Muscle layer of duodenum (tissue), 2 donors: Measurements from ENCODE around the gene TRNAU1AP.
"Not testable (repeated sequence)": the region's sequence is repeated elsewhere in the genome, so short reads cannot be mapped to it uniquely, and the experiment has no call there.

Source experiments
- H3K27ac ChIP-seq: one replicate; pipeline ENCODE4 v1.7.0; 2013; ENCODE audit warnings: mild to moderate bottlenecking, low read length
- H3K27me3 ChIP-seq: one replicate; pipeline ENCODE4 v1.7.0; 2013; ENCODE audit warnings: low read depth, mild to moderate bottlenecking, control low read depth, low read length
- H3K36me3 ChIP-seq, 2 donors: one replicate each; pipeline ENCODE4 v1.7.0; 2013; ENCODE audit warnings: low read length in 2 of 2, control low read depth in 1 of 2, mild to moderate bottlenecking in 1 of 2; ENCODE audit not compliant: insufficient read depth in 2 of 2, control insufficient read depth in 1 of 2
- H3K4me1 ChIP-seq, 2 donors: one replicate each; pipeline ENCODE4 v1.7.0; 2013; ENCODE audit warnings: low read length in 2 of 2, mild to moderate bottlenecking in 2 of 2, control low read depth in 1 of 2, moderate library complexity in 1 of 2; ENCODE audit not compliant: insufficient read depth in 2 of 2, control insufficient read depth in 1 of 2
- H3K4me3 ChIP-seq, 2 donors: one replicate each; pipeline ENCODE4 v1.7.0; 2013; ENCODE audit warnings: low read length in 2 of 2, low read depth in 1 of 2, mild to moderate bottlenecking in 1 of 2
- H3K9me3 ChIP-seq, 2 donors: one replicate each; pipeline ENCODE4 v1.7.0; 2013; ENCODE audit warnings: low read length in 2 of 2, control low read depth in 1 of 2, mild to moderate bottlenecking in 1 of 2; ENCODE audit not compliant: control insufficient read depth in 1 of 2
- donor health status: healthy.

The TRNAU1AP gene

DNA sequence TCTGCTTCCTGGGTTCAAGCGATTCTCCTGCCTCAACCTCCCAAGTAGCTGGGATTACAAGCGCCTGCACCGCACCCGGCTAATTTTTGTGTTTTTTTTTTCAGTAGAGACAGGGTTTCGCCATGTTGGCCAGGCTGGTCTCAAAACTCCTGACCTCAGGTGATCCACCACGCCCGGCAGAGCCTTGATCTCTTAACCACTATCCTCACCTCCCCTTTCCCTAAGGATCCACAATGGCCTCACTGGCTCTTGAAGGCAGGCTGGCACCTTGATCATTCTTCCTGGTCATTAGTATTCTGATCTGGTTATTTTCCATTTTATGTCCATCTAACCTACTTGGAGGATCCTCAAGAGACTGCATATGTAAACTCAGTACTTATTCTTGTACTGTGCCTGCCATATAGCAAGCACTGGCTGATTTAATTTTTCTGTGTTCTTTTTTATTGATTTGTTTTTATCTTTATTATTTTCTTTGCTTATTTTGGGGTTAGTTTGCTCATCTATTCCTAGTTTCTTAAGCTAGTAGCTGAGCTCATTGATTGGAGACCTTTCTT is 40.8 kb upstream of the TRNAU1AP start:
- no peaks in the 10 kb centered on the region for H3K27me3 ChIP-seq
- H3K4me3 ChIP-seq = no peak overlapping the region
- H3K9me3 ChIP-seq = no peaks in the 10 kb centered on the region
- no peak overlapping the region for H3K27ac ChIP-seq
- H3K4me1 ChIP-seq = peaks cover 25 to 34% of the 10 kb centered on the region in 2 donors
- peaks cover 36 to 53% of the 10 kb centered on the region in 2 donors for H3K36me3 ChIP-seq

DNA sequence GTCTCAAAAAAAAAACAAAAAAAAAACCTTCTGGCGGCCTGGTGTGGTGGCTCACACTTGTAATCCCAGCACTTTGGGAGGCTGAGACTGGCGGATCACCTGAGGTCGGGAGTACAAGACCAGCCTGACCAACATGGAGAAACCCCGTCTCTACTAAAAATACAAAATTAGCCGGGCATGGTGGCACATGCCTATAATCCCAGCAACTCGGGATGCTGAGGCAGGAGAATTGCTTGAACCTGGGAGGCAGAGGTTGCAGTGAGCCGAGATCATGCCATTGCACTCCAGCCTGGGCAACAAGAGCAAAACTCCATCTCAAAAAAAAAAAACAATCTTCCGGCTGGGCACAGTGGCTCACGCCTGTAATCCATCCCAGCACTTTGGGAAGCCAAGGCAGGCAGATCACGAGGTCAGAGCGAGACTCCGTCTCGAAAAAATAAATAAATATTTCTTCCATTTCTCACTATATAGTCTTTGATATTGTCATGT is 38.4 kb upstream of the TRNAU1AP start:
- H3K27me3 ChIP-seq, H3K9me3 ChIP-seq, H3K27ac ChIP-seq, H3K4me3 ChIP-seq: not testable (repeated sequence)
- Histone ChIP-seq H3K4me1 (peaks cover 18 to 19% of the 10 kb centered on the region in 2 donors), H3K36me3 (peaks cover 17 to 37% of the 10 kb centered on the region in 2 donors)

DNA sequence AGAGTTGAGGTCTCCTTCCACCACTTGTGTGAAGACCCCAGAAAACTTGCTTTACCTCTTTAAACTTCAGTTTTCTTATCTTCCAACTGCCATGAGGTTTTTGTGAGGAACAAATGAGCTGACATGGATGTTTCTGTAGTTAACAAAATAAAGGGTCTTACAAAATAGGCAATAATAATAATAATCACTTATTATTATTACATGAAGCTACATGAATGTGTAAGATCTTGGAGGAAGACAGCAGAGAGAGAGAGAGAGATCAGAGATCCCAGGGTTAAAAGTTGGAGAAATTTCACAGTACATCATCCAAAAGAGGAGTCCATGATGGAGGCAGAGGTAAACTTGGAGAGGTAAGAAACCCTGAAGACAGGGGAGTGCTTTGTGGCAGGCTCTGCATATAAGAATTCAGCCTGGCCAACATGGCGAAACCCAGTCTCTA is 36.3 kb upstream of the TRNAU1AP start:
- Histone ChIP-seq H3K4me1 (peaks cover 8 to 10% of the 10 kb centered on the region in 2 donors), H3K27ac (no peak overlapping the region), H3K27me3 (no peaks in the 10 kb centered on the region), H3K36me3 (peaks cover 0 to 21% of the 10 kb centered on the region in 2 donors), H3K9me3 (no peaks in the 10 kb centered on the region), H3K4me3 (no peak overlapping the region)

DNA sequence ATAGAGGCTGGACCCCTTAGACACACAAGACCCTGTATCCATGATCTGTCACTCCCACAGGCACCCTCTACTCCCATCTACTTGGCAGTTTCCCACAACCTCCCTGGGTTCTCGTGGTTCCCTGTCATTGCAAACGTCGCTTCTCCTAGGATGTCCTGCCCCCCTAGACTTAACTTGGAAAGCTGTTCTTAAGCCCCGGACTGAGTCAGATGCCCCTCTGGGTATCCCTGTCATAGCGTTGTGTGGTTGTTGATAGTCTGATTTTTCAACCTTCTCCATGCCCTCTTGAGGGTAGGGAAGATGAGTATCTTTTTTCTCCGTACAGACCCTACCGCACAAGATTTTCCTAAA is 35.3 kb upstream of the TRNAU1AP start:
- Histone ChIP-seq H3K27ac (no peak overlapping the region), H3K9me3 (no peaks in the 10 kb centered on the region), H3K4me3 (peak overlapping the region in 1 of 2 donors; percentile 73), H3K27me3 (no peaks in the 10 kb centered on the region), H3K36me3 (peaks cover 0 to 13% of the 10 kb centered on the region in 2 donors), H3K4me1 (peaks cover 8 to 10% of the 10 kb centered on the region in 2 donors)

DNA sequence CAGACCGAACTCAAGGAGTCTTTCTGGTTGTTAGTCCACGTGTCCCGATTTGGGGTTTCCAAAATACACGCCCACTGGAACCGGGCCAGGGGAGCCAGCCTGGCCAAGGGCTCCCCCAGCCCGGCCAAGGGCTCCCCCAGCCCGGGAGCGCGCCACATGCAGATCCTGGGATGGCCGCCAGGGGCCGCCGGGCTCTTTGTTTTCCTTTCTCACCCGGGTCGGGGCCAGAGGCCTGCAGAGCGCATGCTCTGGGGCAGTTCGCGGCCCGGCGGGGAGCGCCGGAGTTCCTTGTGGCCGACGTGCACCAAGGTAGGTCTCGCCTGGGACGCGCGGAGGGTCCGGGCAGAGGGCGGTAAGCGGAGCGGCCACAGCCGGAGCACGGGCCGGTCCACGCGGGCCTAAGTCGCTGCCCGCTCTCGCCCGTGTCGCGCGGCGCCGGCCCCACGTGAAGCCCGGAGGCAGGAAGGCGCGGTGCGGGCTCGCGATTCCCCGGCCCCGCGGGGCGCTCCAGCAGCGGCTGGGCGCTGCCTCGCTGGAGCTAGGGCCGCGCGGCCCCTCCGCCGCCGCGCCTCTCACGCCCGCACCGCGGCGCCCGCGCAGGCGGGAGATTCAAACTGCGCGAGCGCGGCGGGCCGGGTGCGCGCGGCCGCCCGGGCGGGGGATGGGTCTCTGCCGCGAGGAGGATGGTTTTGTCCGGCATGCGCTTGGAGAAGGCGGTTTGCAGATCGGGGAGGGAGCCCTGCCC is 34.7 kb upstream of the TRNAU1AP start:
- Histone ChIP-seq H3K9me3 (no peaks in the 10 kb centered on the region), H3K27ac (peak overlapping the region; percentile 10), H3K36me3 (peaks cover 0 to 8% of the 10 kb centered on the region in 2 donors), H3K4me3 (peak overlapping the region; percentile 65 to 73), H3K4me1 (peaks cover 8 to 10% of the 10 kb centered on the region in 2 donors), H3K27me3 (no peaks in the 10 kb centered on the region)

DNA sequence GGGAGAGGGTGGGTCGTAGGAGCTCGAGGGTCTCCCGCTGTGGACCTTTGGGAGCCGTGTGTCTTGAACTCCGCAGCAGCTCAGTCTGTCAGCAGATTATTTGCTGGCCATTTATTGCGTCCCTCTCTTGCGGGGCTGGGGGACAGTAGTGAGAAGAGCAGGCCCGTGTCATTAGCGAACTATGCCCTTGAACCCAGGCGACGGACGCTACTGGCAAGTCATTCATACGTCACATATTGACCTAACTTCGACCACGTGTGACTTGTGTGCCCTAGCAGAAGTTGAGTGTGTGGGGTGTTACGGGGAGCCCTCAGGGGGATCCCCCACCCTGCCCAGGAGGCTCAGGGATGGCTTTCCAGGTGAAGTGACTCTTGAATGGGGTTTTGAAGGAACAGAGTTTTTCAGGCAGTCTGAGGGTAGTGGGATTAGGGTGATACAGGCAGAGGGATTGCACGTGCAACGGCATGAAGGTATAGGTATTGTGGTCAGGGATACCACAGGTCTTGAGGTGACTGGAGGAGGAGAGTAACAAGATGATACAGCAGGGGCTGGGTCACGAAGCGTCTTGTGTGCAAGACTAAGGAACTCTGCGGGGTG is 34.0 kb upstream of the TRNAU1AP start:
- H3K27me3 ChIP-seq = no peaks in the 10 kb centered on the region
- H3K9me3 ChIP-seq = no peaks in the 10 kb centered on the region
- H3K4me3 ChIP-seq = peak overlapping the region; percentile 65 to 73
- peak overlapping the region; percentile 10 for H3K27ac ChIP-seq
- H3K4me1 ChIP-seq = peaks cover 8 to 10% of the 10 kb centered on the region in 2 donors
- peaks cover 0 to 4% of the 10 kb centered on the region in 2 donors for H3K36me3 ChIP-seq

DNA sequence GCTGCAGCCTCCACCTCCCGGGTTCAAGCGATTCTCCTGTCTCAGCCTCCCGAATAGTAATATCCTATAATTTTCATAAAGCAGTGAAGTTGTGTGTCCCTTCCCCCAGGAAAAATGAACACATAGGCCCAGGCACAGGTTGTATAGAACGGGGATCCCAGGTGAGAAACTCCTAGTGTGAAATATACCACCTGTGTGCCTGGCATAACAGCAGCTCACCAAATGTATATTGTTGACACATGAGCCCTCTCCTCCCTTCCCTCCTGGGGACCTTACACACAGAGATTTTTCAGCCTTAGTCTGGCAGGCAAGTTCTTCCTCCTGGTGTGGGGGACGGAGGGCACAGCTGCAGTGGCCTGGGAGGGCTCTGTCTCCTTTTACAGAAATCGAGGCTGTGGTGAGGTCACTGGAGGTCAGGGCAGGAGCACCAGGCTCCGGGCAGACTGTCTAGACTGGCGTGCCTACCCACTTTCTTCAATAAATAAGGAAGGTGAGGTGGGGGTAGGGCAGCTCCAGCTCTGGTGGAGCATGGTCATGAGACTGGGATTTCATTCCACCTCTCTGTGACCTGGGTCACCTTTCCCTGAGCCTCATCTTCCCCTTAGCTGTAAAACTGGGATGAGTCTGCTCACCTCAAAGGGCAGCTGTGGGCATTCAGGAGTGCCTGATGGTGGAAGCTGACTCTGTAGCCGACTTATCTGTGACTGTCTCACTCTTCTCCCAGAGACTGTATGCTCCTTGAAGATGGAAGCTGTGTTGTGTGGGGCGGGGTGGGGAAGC is 32.7 kb upstream of the TRNAU1AP start:
- Histone ChIP-seq H3K9me3 (no peaks in the 10 kb centered on the region), H3K4me1 (peaks cover 8 to 10% of the 10 kb centered on the region in 2 donors), H3K27ac (no peak overlapping the region)

DNA sequence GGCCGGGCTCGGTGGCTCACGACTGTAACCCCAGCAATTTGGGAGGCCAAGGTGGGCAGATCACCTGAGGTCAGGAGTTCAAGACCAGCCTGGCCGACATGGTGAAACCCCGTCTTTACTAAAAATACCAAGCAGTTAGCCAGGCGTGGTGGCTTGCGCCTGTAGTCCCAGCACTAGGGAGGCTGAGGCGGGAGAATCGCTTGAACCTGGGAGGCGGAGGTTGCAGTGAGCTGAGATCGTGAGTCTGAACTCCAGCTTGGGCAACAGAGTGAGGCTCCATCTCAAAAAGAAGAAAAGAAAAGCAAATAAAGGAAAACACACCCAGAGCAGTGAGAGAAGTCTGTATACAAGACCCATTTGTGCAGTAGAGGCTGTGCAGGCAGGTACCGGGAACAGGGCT is 32.1 kb upstream of the TRNAU1AP start:
- not testable (repeated sequence) for H3K36me3 ChIP-seq, H3K27me3 ChIP-seq, H3K4me3 ChIP-seq, H3K4me1 ChIP-seq, H3K27ac ChIP-seq, H3K9me3 ChIP-seq

More for the DNA sequence above, 32.7 kb upstream of the TRNAU1AP start:
- H3K36me3 ChIP-seq = no peaks in the 10 kb centered on the region
- H3K27me3 ChIP-seq = no peaks in the 10 kb centered on the region
- no peak overlapping the region for H3K4me3 ChIP-seq

DNA sequence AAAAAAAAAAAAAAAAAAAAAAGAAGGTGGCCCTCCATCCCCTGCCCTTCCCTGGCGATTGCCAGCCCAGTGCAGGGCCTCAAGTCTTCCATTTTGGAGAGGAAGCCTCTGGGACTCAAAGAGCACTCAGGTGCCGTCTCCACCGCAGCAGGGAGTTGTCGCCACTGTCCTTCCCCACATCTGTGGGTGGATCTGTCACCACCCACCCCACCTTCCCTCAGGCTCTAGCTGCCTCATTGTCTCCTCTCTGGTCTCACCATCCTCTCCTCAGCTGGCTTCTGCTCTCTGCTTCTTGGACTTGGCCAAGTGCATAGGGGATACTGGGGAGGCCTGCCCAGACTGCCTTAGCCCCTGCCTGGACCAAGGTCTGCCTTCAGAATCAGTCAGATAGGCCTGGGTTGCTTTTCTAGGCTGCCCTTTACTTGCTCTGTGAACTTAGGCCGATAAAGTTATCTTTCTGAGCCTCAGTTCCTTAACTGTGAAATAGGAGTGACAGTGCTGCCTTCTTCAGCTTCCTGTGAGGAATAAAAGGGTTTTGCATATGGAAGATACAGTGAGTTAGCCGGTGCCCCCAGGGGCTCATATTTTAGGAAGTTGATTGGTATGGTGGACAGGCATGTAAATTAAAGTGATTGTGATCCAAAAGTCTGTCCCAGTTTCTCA is 31.3 kb upstream of the TRNAU1AP start:
- no peak overlapping the region for H3K4me3 ChIP-seq
- H3K27me3 ChIP-seq = no peaks in the 10 kb centered on the region
- H3K27ac ChIP-seq = no peak overlapping the region
- no peaks in the 10 kb centered on the region for H3K9me3 ChIP-seq
- H3K4me1 ChIP-seq = peaks cover 8 to 10% of the 10 kb centered on the region in 2 donors
- H3K36me3 ChIP-seq = no peaks in the 10 kb centered on the region

DNA sequence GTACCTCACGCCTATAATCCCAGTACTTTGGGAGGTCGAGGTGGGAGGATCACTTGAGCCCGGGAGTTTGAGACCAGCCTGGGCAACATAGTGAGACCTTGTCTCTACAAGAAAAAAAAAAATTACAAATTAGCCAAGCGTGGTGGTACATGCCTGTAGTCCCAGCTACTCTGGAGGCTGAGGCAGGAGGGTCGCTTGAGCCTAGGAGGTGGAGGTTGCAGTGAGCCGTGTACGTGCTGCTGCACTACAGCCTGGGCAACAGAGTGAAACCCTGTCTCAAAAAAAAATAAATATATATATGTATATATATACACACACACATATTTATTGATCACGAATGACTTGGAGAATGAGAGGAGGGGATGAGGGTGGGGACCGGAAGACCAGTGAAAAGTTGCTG is 30.3 kb upstream of the TRNAU1AP start:
- not testable (repeated sequence) for H3K9me3 ChIP-seq, H3K4me1 ChIP-seq, H3K27ac ChIP-seq, H3K36me3 ChIP-seq, H3K27me3 ChIP-seq, H3K4me3 ChIP-seq
